Upper lobe of left lung (tissue), 6 donors: ENCODE results near the gene EPHB1. TPM values are rescaled to one million over a fixed set of nuclear protein-coding genes. Genes with fewer than 3 reads are reported as not detected.
A peak's percentile ranks its signal among the peaks of the same experiment; 100 is the strongest.

Source experiments
- ATAC-seq, 2 donors: fragments of 200-7000 bp; cut with Tn5 transposase; one replicate each; pipeline ENCODE4 v1.9.1; 2022; ENCODE audit warnings: mild to moderate bottlenecking in 2 of 2, moderate library complexity in 2 of 2; ENCODE audit not compliant: low FRiP score in 2 of 2
- DNase-seq, 2 donors: peaks; one replicate each; pipeline ENCODE4 v3.0.0-alpha.2; 2019 to 2020
- H3K27ac ChIP-seq, 4 donors: fragments of 200-600 bp; sonication (generic); one replicate each; pipeline ENCODE4 v1.5.1; 2016 to 2019
- H3K27me3 ChIP-seq, 4 donors: fragments of 200-600 bp; sonication (generic); one replicate each; pipeline ENCODE4 v1.5.1; 2017 to 2019
- H3K36me3 ChIP-seq, 4 donors: fragments of 200-600 bp; sonication (generic); one replicate each; pipeline ENCODE4 v1.5.1; 2016 to 2019
- H3K4me1 ChIP-seq, 4 donors: fragments of 200-600 bp; sonication (generic); one replicate each; pipeline ENCODE4 v1.5.1; 2018 to 2019
- H3K4me3 ChIP-seq, 4 donors: fragments of 200-600 bp; sonication (generic); one replicate each; pipeline ENCODE4 v1.5.1; 2017 to 2019; ENCODE audit warnings: mild to moderate bottlenecking in 2 of 4, moderate library complexity in 1 of 4
- H3K9me3 ChIP-seq, 4 donors: fragments of 200-600 bp; sonication (generic); one replicate each; pipeline ENCODE4 v1.5.1; 2018 to 2019
- CTCF ChIP-seq, 6 experiments: fragments of 450-650 bp in 4 of 6; fragments of 200-600 bp in 2 of 6; sonication (generic) in 2 of 6; IDR thresholded peaks; one replicate each; pipeline ENCODE4 v1.5.1; 2016 to 2019; ENCODE audit warnings: antibody characterized with exemption in 6 of 6
- EP300 ChIP-seq, 4 donors: sonication (generic); formaldehyde crosslinking; IDR thresholded peaks; one replicate each; pipeline ENCODE4 v1.5.1; 2017; ENCODE audit warnings: antibody characterized with exemption in 4 of 4, control low read depth in 2 of 4
- POLR2A ChIP-seq, 4 donors: fragments of 450-650 bp; IDR thresholded peaks; one replicate each; pipeline ENCODE4 v1.5.1; 2016 to 2017; ENCODE audit warnings: antibody characterized with exemption in 4 of 4, mild to moderate bottlenecking in 2 of 4
- POLR2AphosphoS5 ChIP-seq, 2 donors: sonication (generic); formaldehyde crosslinking; IDR thresholded peaks; one replicate each; pipeline ENCODE4 v1.5.1; 2017; ENCODE audit warnings: antibody characterized with exemption in 2 of 2
- WGBS, 2 donors: methylation state at CpG; one replicate each; pipeline ENCODE4 v1.1.5; 2017 to 2018; 5-methylcytosine and 5-hydroxymethylcytosine counted together
- total RNA-seq, 6 donors: library from RNA; depleted of rRNA in 4 of 6; stranded (reverse); fragments of >200 nt in 4 of 6; gene quantifications; one replicate each; pipeline versions ENCODE4 v1.1.0 to v1.2.1, GENCODE V29; 2016 to 2021
- donor health status: DM: no; HTN: no; CAD: no; lungs with moderate emphysema.
- donor health status: DM: no; HTN: yes; CAD: no; lungs with severe emphysema.

Gene EPHB1
- total RNA-seq, 6 donors from 2014 or later = 1.3 to 14.6 (median 2.4) TPM; not detected in 1

GRCh38 chr3:135267487-135267886, 472.4 kb downstream of the EPHB1 start:
- no peaks in the 10 kb centered on the region for H3K9me3 ChIP-seq
- no peak for TF ChIP-seq POLR2AphosphoS5 (IDR thresholded peaks at IDR 0.05)
- TF ChIP-seq EP300 (IDR thresholded peaks at IDR 0.05) = no peak
- no peak for TF ChIP-seq CTCF (IDR thresholded peaks at IDR 0.05)
- TF ChIP-seq POLR2A (IDR thresholded peaks at IDR 0.05) = no peak
- DNase-seq (no peak), ATAC-seq (no peak)
- WGBS, 2 donors = 80 to 83% methylated on average over 6 of the region's 6 CpGs
- H3K4me1 ChIP-seq = no peaks in the 10 kb centered on the region
- no peaks in the 10 kb centered on the region for H3K27me3 ChIP-seq
- H3K36me3 ChIP-seq = no peaks in the 10 kb centered on the region
- H3K27ac ChIP-seq = no peak overlapping the region
- no peak overlapping the region for H3K4me3 ChIP-seq

GRCh38 chr3:135268941-135269532, 474.0 kb downstream of the EPHB1 start:
- Histone ChIP-seq H3K27ac (no peak overlapping the region), H3K4me1 (no peaks in the 10 kb centered on the region), H3K9me3 (no peaks in the 10 kb centered on the region), H3K36me3 (no peaks in the 10 kb centered on the region), H3K27me3 (no peaks in the 10 kb centered on the region), H3K4me3 (no peak overlapping the region)
- no peak for TF ChIP-seq POLR2A (IDR thresholded peaks at IDR 0.05)
- no peak for TF ChIP-seq CTCF (IDR thresholded peaks at IDR 0.05)
- TF ChIP-seq EP300 (IDR thresholded peaks at IDR 0.05) = no peak
- no peak for TF ChIP-seq POLR2AphosphoS5 (IDR thresholded peaks at IDR 0.05)
- WGBS, 2 donors = 69 to 73% methylated on average over 2 of the region's 2 CpGs
- ATAC-seq (no peak), DNase-seq (no peak)

GRCh38 chr3:135271177-135272025, 476.3 kb downstream of the EPHB1 start:
- peak in 1 of 2 donors; percentile 20 for ATAC-seq
- no peaks in the 10 kb centered on the region for H3K9me3 ChIP-seq
- H3K36me3 ChIP-seq = no peaks in the 10 kb centered on the region
- no peak overlapping the region for H3K27ac ChIP-seq
- WGBS, 2 donors = 50 to 65% methylated on average over 8 to 10 of the region's 10 CpGs
- no peaks in the 10 kb centered on the region for H3K27me3 ChIP-seq
- TF ChIP-seq POLR2AphosphoS5 (IDR thresholded peaks at IDR 0.05) (no peak), CTCF (IDR thresholded peaks at IDR 0.05) (no peak), EP300 (IDR thresholded peaks at IDR 0.05) (no peak), POLR2A (IDR thresholded peaks at IDR 0.05) (no peak)
- DNase-seq = peak in 1 of 2 donors; percentile 29
- H3K4me1 ChIP-seq = no peaks in the 10 kb centered on the region
- H3K4me3 ChIP-seq = no peak overlapping the region

GRCh38 chr3:135272026-135272669, 477.1 kb downstream of the EPHB1 start:
- DNase-seq (peak in 1 of 2 donors; percentile 22), ATAC-seq (no peak)
- Histone ChIP-seq H3K27ac (no peak overlapping the region), H3K4me3 (no peak overlapping the region), H3K36me3 (no peaks in the 10 kb centered on the region), H3K4me1 (no peaks in the 10 kb centered on the region), H3K9me3 (no peaks in the 10 kb centered on the region), H3K27me3 (no peaks in the 10 kb centered on the region)
- WGBS, 2 donors = 32 to 35% methylated on average over 7 of the region's 7 CpGs
- TF ChIP-seq POLR2AphosphoS5 (IDR thresholded peaks at IDR 0.05) (no peak), EP300 (IDR thresholded peaks at IDR 0.05) (no peak), CTCF (IDR thresholded peaks at IDR 0.05) (no peak), POLR2A (IDR thresholded peaks at IDR 0.05) (no peak)
